Kidney tubule cell (primary cell): ENCODE results near the gene SEMA3C.
A peak's percentile ranks its signal among the peaks of the same experiment; 100 is the strongest.

Source experiments
- DNase-seq: peaks from one replicate; pipeline ENCODE4 v3.0.0-alpha.2; 2018; ENCODE audit warnings: low spot score

SEMA3C gene

DNA sequence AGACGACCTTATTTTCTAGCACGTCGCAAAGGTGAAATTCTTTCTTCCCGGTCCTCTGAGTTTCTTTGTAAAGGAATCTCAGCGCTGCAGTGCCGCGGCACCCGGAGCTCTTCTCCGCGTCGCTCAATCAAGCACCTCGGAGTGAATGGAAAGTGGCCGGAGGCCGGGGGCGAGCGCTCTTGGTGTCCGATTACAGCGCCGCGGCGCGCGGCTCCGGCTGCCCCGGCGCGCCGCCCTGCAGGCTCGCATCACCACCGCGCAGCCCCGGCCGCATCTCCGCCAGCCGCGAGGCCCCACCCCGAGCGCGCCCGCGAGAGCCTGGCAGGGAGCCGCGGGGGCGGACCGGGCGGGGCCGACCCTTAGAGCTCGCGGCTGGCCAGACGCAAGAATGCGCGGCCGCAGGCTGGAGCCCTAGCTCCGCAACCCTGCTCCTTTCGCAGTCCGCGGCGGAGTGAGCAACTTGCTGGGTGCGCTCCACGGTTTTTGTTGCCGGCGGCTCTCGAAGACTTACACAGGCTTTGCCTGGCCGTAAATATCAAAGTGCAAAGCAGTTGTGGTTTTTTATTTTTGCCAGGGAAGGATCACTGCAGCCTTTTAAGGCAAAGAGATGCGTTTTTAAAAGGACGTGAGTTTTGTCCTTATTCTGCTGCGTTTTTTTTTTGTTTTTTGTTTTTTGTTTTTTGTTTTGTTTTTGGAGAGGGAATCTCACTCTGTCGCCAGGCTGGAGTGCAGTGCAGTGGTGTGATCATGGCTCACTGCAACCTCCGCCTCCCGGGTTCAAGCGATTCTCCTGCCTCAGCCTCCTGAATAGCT, at the start of gene SEMA3C:
Gene SEMA3C, minus strand, starts transcription at position 143 of the 813 bp plus-strand sequence. CDS start 2,270 bp downstream, outside the sequence.
- peak; percentile 97 for DNase-seq

- no peak for DNase-seq
These were observed 49.8 kb upstream of the SEMA3C start for GRCh38 chr7:80968606-80969005.

DNA sequence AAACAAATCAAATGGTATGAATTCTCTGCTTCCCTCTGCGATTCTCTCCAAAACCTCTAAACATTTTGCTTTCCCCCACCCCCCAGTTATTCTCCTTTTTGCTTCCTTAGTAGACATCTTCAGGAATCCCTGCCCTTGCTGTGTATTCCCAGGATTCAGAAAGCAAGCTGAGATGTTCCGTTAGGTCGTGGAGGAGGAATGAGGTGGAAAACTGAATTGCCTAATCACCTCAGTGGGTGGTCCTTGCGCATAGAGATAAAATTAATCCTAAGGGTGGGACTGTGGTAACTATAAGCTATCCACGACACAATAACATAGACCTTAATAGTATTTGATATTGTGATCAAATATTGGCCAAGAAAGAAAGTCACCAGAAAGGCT, 49.1 kb upstream of the SEMA3C start:
- DNase-seq: no peak

GRCh38 chr7:80967071-80967916, 48.4 kb upstream of the SEMA3C start:
- DNase-seq: peak; percentile 30

DNA sequence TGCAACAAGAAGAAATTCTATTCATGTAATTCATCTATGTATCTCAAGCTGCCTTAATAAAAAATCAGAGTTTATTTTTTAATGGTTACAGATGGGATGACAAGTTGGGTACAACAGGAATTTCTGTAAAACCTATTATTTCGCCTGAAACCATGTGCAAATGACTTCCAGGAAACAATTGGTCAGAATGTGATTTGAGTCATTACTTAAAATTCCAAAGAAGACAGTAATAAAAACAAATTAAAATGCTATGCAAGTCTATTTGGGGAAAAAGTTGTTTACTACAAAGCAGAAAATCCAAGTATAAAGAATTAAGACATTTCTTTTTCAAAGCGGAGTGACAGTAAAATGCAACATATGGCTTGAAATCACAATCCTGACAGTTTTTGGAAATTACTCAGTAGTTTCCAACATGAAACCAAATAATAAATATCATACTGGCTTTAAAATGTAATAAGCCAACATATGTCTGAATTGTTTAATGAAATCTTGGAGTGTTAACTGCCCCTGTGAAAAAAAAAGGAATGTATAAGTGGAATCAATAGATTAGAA, 41.5 kb upstream of the SEMA3C start:
- DNase-seq: peak; percentile 12

DNA sequence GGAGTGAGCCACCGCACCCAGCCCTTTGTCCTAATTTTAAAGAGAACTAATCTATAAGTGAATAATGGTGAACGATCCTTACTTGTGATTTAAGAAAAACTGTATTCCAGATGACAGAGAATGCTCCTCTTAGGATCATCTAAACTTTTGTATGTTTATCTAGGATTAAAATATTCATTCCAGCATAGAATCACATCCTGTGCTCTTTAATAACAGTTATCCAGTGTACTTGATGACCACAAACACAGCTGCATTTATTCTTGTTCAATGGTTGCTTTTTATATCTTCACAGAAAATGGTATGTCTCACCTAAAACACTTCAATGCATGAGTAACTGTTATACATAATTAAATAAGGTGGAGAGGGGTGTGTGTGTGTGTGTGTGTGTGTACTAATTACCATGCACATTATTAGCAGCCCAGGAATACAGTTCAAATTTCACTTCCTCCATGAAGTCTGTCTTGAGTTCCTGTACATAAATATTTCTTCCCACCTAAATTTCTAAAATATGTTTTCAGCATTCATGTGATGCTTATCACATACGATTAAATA, 38.5 kb upstream of the SEMA3C start:
- DNase-seq: no peak

DNA sequence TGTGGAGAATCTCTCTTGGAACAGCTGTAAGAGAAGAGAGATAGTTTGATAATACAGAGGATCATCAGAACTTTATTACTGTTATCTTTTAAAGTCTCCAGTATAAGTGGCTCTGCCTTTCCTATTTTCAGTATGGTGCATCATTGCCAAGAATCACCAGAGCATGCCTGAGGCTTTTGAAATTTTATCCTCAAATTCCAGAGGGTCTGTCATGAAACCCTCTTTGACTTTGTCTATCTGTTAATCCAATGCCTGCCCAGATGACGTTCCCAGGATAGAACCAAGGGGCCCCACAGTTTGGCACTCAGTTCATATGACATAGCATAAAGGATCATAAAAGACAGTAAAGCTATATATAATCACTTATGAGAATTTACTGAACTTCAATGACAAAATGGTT, 35.3 kb upstream of the SEMA3C start:
- DNase-seq: no peak

DNA sequence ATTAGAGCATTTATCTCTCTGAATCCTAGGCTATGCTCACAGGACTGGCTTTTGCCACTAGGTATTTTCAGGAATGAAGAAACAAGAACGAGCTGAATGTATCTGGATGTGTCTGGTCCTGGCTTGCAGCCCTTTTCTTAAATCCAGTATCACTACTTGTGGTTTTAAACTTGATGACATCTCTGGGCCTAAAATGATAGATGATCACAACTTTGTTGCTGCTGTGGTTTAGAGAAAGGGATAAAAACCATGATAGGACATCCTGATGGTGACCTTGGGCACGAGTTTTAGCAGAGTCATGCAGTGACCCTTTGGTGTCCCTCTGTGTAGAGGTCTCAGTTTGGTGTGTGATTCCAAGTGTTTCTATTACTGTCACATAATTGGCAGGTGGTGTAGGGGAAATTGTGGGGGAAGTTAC, 31.7 kb upstream of the SEMA3C start:
- DNase-seq: no peak

- DNase-seq: no peak
These were observed 30.6 kb upstream of the SEMA3C start for GRCh38 chr7:80949449-80949848.

DNA sequence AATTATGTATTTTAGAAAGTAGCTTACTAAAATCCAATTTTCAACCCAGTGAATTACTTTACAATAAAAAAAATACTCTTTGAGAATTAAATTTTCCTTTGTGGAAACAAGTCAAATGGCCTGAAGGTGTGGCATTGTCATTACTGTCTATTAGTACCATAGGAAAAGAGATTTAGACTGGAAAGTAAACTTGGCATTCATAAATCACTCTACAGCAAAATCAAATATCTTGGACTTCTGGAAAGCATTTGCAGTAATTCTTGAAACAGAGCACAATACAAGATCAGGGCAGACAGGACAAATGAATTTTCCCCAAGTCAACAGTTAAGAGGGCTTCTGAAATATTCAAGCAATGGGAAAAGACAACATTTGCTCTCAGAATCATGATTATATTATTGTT, 28.0 kb upstream of the SEMA3C start:
- DNase-seq: no peak

- DNase-seq: no peak
These were observed 27.1 kb upstream of the SEMA3C start for GRCh38 chr7:80945976-80946375.

- no peak for DNase-seq
These were observed 24.5 kb upstream of the SEMA3C start for GRCh38 chr7:80943342-80943741.

- DNase-seq: peak; percentile 100
These were observed 23.6 kb upstream of the SEMA3C start for GRCh38 chr7:80942261-80943041.

DNA sequence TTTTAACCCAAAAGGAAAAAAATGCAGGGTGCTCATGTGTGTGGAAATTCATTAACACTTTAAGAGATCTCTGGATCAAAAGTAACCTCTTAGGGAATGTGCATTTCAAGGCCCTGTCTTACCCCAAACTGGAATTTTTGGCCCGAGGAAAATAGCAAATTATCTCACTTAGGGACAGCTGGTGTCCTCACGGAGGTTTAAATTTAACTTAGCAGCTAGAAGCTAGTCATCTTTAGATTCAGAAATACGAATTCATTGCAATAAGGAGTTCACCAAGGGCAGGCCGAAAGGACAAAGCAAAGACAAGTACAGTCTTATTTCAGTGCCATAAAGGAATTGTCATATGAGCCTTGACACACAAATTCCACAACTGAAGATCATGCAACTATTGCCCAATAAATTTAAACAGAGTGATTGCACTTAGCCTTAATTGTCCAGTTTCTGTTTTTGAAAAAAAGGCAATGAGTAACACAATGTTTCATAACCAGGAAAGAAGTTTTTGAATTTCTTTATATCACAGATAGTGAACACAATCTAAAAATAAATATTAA, 22.4 kb upstream of the SEMA3C start:
- DNase-seq: peak; percentile 91

DNA sequence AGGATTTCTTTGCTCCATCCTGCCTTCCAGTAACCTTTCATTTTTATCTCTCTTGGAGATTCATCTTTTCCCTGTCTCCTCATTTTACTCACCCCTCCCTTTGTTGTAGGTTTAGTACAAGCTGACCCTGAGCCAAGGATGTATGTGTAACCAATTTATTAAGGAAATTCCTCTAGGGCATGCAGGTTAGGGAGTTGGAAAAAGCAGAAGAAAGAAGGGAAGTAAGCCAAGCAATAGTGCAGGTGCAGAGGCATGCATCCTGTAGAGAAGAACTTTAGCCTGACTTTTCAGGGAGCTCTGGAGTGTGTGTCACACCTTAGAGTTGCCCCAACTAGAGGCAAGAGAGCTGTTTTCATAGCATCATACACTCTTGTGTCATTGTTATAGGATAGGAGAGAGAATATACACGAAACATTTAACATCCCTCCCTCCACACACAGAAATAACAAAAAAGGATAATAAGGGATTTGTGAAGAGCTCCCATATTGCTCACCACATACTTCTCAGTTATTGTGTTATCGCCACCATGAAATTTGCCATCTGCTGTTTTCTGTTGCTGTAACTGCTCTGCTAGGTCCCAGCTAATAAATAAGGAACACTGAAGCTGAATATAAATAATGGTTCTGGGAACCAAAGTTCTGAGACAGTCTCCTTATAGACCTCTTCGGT, 21.8 kb upstream of the SEMA3C start:
- DNase-seq: peak; percentile 88

GRCh38 chr7:80937336-80937735, 18.5 kb upstream of the SEMA3C start:
- DNase-seq: no peak

DNA sequence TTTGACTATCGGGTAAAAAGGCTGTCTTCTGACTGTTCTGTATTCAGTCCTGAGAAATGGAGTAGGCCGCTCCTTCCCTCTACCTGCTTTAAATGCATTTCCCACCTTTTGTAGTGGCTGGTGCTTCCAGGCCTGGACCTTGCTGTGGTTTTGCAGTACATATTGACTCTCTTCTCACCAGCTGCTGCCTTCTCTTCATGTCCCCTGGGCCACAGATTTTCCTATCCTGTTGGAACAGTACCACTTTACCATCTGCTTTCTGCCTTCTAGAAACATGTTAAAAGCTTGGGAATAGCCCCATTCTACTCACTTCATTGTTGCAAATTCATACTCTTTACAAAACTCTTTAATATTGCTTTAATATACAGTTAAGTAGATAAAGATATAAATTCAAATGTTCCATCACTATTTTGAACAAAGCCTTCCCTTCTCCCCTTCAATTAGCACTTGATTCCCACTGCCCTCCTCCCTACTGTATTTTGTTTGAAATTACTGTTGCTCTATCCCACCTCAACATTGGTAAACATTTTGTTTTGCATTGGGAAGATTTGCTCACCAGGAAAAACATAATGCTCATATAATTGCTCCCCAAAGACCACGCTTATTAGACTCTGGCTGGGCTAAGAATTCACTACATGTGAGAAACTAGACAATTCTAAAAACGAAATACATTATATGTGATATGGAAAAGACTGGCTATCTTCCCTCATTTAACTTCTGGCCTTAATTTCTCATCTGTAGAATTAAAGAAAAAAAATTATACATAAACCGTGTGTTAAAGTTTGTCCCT, 17.3 kb upstream of the SEMA3C start:
- no peak for DNase-seq

DNA sequence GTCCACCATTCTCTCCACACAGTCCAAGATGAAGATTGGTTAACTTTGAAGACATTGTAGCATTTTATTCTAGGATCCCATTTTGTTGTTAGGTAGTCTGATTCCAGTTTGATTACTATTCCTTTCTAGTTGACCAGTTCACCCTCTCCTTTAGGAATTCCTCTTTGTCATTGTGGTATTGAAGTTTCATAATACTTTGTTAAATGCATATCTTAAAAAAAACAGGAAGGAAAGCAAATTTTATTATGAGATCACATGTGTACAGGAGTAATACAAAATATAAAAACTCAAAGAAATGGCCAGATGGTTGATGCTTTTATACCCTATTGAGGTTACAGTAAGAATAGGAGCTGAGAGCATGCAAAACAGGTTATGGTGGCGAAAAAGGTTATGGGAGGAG, 15.5 kb upstream of the SEMA3C start:
- DNase-seq: peak; percentile 59

DNA sequence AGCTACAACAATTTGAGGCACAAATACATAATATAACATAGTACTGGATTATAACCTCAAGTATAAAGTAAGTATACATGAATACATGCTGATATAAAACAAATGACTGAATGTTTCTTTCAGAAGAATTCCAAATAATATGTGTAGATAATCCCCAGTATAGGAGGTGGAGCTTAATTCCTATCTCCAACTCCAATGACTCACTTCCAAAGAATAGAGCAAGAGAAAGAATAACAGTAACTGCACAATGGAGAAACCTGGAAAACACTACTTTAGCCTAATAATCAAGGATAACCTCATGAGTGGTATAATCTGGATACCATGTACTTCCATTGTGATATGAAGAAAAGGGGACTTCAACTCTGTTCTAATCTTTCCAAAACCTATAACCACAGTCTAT, 13.7 kb upstream of the SEMA3C start:
- peak; percentile 39 for DNase-seq

- peak; percentile 85 for DNase-seq
These were observed 10.8 kb upstream of the SEMA3C start for GRCh38 chr7:80929619-80930018.
